Activated T-cell treated with anti-CD3 and anti-CD28 coated beads for 1 hour (primary cell): ENCODE measurements around the gene SF3A1.

Experiments
- DNase-seq: peaks from one replicate; pipeline ENCODE4 v3.0.0-alpha.2; 2020; ENCODE audit warnings: low read depth

The SF3A1 gene

GRCh38 chr22:30301995-30302809, 54.5 kb downstream of the SF3A1 start:
- no peak for DNase-seq

DNA sequence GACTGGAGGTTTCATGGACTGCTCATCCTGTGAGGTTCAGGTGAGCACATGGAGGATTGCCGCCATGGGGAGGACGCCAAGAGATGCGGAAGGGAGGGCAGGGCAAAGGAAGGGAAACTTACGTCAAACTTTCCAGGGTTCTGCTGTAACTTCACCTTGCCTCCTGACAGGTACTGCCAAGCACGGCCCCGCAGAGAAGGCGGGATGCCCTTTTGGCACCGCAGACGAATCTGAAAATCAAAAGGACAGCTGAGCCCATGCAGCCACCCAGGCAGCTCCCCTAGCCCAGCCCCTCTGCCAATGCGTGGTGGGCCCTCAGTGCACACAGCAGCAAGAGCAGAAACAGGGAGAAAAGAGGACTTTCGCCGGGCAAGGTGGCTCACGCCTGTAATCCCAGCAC, 57.4 kb downstream of the SF3A1 start:
- DNase-seq = no peak

DNA sequence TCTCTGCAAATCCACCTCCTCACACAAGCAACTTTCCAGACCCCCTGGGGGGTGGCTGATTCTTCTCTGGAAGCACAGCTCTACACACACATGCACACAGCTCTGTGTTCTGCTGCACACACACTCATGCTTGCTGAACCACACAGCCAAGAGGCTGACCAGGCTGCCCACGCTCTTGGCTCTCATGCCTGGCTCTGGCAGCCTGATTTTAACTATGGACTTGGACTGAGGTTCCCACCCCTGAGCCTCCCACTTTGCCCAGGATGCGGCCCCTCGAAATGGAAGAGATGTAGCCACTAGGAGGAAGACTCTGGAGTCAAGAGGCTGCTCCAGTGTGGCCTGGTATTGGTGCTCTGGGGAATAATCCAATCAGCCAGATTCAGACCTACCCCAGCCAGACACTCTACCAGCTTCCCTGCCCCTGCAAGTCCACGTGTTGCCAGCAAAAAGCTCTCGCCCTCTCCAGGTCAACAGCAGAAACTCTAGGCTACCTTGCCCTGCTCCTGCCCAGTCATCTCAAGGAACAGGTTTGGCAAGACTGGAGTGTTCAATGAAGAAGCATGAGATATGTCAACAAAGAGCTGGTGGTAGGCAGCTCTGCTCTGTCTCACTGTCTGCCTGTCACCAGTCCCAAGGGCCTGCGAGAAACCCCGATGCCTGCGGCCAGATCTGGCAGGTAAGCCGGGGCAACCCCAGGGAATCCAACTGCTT, 58.5 kb downstream of the SF3A1 start:
- DNase-seq = no peak

GRCh38 chr22:30297276-30297990, 59.3 kb downstream of the SF3A1 start:
- DNase-seq = no peak

GRCh38 chr22:30296833-30297232, 59.9 kb downstream of the SF3A1 start:
- DNase-seq = no peak

- DNase-seq = no peak
Observed at GRCh38 chr22:30296324-30296723, 60.4 kb downstream of the SF3A1 start.

GRCh38 chr22:30295576-30295975, 61.1 kb downstream of the SF3A1 start:
- DNase-seq = no peak

- DNase-seq = no peak
Observed at GRCh38 chr22:30294830-30295229, 61.9 kb downstream of the SF3A1 start.

DNA sequence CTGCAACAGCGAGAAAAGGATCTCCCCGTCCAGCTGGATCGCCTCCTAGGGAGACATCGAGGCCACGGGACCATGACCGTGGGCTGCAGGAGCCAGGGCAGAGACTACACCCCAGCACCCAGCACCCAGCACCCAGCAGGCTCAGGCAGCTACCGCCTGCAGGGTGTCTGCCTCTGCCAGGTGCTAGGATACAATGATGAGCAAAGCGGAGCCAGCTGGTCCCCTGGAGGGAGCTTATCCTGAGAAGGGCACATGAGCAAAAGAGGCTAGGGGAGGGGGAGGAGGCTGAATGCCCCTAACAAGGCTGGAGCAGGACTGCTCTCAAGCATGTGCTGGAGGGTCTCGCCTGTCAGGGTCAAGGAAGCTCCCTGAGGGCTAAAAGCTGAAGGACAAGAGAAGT, 62.6 kb downstream of the SF3A1 start:
- no peak for DNase-seq

DNA sequence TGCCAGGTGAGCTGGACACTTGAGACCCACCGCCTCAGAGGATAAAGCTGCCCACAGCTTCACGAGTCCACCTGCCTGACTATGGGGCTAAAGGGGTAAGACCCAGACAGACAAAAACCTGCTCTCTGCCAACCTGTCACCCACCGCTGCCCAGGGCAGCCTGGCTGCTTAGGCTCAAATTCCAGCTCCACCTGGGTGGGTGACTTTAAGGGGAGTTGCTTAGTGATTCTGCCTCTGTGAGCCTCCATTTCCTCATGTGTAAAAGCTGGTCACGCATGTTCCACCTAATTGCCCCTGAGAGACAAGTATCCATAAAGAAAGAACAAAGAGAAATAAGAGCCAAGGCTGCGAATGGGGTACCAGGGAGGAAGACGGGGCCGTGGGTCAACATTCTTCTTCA, 63.7 kb downstream of the SF3A1 start:
- no peak for DNase-seq

- no peak for DNase-seq
Observed at GRCh38 chr22:30292069-30292970, 64.4 kb downstream of the SF3A1 start.

DNA sequence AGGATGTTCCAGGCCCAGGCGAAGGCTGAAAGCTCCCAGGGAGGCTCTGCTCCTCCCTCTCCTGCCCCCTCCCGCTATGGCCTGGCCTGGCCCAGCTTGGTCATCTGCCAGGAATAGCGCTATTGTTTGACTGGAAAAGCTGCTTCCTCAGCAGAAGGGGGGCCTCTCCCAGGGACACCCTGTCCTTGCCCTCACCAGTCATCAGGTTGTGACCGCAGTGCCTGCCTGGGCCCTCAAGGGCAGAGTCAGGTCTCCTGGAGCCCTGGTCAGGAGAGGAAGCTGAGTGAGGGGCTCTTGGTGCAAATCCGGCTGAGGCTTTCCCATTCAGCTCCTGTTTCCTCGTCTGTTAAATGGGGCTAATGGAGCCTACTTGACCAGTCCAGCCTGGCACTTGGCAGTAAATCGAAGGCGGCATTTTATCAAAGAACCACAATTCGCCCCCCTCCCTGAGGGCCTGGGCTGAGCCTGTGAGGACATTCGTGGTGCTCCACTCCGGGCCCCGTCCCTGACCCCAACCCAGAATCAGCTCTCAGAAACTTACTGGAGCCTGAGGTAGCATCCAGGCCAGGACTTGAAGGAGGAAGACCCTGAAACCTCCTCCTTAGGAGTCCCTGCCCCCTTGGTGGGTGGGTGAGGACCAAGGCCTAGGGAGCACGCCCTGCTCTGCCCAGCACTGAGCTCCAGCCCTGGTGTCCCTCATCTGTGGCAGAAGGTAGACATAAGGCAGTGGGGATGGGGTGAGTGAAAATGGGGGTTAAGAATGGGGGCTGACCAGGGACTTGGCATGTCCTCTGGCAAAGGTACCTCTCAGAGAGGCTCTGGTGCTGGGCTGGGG, 65.4 kb downstream of the SF3A1 start:
- no peak for DNase-seq

DNA sequence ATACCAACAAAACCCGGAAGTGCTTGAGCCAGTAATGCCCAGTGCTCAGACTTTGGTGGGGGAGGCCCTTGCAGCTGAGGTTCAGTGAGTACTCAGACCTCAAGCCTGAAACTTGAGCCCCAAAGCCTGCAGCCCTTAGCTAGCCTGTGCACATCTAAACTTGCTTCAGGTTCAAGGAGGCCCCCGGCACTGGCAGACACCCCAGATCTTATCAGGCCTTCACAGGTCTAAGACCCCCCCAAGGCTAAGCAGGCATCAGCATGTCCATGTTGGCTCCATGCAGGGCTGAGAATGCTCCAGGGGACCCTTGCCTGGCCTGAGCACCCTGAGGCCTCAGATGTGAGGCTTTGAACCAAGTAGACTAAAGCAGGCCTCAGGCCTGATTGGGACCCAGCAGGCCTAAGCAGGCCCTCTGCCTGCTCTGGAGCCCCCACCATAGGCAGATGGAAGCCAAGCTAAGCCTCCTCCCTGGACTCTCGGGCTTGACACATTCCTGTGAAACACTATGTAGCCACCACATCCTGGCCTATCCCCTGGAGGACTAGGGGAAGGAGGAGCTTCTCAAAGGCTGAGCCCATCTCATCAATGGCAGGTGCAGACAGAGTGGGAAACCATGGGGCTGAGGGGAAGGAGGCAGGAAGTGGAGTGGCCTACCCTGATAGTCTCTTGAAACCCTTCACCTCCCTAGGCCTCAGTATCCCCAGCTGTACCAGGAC, 66.2 kb downstream of the SF3A1 start:
- no peak for DNase-seq

DNA sequence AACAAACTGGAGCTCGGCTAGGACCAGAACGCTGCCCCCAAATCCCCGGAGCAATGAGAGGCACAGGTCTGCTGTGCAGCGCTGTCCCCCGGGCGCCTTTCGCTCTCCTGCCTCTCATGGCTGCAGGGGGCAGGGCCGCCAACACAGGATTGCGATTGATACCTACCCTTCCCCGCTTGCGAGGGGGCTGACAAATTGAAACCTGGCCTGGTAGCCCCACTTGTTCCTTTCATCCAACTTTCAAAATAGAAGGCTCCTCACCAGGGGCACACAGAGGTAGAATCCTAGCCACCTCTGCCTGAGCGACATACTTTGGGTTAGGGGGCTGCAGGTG, 66.7 kb downstream of the SF3A1 start:
- DNase-seq = no peak

DNA sequence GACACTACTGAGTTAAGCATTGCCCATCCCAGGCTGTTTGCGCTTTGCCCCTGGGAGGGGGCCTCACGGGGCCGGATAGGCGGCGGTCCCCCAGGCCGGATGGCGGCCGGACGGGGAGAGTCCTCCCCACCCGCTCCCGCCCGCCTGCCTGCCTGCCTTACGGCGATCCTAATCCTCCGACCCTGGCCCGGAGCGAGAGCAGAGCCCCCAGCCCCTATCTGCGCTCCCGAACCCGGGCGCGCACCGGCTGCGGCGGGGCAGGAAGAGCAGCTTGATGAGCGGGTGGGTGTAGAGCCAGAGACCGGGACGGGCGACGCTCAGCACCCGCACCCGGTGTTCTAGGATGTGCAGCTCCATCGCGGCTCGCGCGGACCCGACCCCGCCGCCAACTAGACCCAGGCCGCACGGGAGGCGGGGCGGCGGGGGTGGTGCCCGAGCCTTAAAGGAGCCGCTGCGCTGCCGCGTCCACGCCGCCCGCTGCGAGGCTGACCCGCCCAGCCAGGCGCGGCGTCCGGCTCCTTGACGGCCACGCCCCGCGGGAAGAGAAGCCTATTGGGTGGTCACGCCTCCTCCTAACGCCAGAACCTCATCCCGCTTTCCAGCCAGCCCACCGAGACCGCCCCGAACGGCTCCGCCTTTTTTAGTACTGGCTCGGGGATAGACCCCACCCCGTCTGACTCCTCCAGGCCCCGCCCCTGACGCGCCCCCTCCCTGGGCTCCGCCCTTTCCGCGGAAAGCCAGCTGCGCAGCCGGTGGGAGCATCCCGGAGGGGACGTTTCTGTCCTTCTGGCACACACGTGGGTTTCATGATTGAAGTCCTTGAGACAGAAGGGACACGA, 67.3 kb downstream of the SF3A1 start, which contains the start of gene CASTOR1:
TSS of gene CASTOR1 (minus strand) at position 365 of the 839 bp plus-strand sequence. CDS start at position 357, 8 bp downstream.
- peak; percentile 84 for DNase-seq

- no peak for DNase-seq
Observed at GRCh38 chr22:30288419-30289140, 68.1 kb downstream of the SF3A1 start.

DNA sequence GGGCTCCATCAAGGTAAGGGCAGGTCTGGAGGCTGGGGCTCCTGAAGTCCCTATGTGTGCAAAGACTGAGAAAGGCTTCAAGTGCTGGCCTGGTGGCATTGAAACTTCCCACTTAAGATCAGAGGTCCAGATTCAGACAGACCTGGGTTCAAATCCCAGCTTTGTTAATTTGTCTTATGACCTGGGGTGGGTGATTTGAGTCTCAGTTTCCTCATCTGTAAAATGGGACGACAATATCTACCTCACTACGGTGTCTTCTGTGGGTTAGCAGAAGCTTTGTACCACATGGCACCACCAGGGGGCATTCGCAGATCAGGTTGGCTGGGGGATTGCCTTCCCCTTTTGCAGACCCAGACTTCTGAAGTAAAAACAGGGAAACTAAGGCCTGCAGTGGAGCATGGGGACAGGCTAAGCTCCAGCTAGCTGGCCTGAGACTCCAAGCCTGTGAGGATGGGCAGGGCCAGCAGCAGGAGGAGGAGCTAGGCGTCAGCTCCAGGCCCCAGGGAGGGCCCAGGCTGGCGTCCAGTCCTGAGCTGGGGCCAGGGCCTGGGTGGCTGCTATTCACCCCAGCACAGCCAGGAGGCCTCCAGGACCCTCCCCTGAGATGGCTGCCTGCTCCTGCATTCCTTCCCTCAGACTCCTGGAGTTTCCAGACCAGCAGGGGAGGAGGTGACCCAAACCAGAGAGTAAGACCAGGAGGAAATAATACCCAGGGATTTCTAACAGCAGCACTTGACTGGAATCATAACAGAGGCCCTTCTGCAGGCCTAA, 68.9 kb downstream of the SF3A1 start:
- DNase-seq = peak; percentile 88
